ENCODE data around the gene ABTB2.

The ABTB2 gene

GRCh38 chr11:34364102-34364501 is 6.3 kb upstream of the ABTB2 start:
- no peak for DNase-seq (ENCODE audit: extremely low spot score)
- ChIA-PET CTCF (interaction anchor here (0.7 to 1.5 kb wide), 2 partner anchors 128 to 190 kb away, joined by 3 to 5 read pairs; no protein-coding TSS in a partner anchor), POLR2A (no interaction called here)
- no peak for TF ChIP-seq FOXK2 (IDR thresholded peaks at IDR 0.05)
- TF ChIP-seq CTBP1 (IDR thresholded peaks at IDR 0.05; ENCODE audit: borderline replicate concordance): no peak
- no peak for TF ChIP-seq FOXM1 (IDR thresholded peaks at IDR 0.05; ENCODE audit: borderline replicate concordance)
- TF ChIP-seq ELF4 (IDR thresholded peaks at IDR 0.05): no peak
- no peak for TF ChIP-seq FOXA1 (IDR thresholded peaks at IDR 0.05)
- TF ChIP-seq TARDBP (IDR thresholded peaks at IDR 0.05): no peak
- no peak for TF ChIP-seq L3MBTL2 (conservative IDR thresholded peaks at IDR 0.05)
- TF ChIP-seq ZNF384 (IDR thresholded peaks at IDR 0.05): no peak
- no peak for TF ChIP-seq HDGF (IDR thresholded peaks at IDR 0.05; ENCODE audit: borderline replicate concordance)
- TF ChIP-seq SUZ12 (IDR thresholded peaks at IDR 0.05): no peak
- TF ChIP-seq NFRKB (IDR thresholded peaks at IDR 0.05): no peak
- no peak for TF ChIP-seq PKNOX1 (IDR thresholded peaks at IDR 0.05)
- TF ChIP-seq SP1 (IDR thresholded peaks at IDR 0.05): no peak
- no peak for TF ChIP-seq LEF1 (IDR thresholded peaks at IDR 0.05; ENCODE audit: borderline replicate concordance)

GRCh38 chr11:34363363-34364084 is 5.7 kb upstream of the ABTB2 start:
- POLR2A ChIA-PET: no interaction called here
- no peak for DNase-seq (ENCODE audit: extremely low spot score)
- CTCF ChIA-PET: interaction anchor here (0.7 to 1.5 kb wide), 2 partner anchors 129 to 189 kb away, joined by 3 to 5 read pairs (median 4); no protein-coding TSS in a partner anchor
- TF ChIP-seq L3MBTL2 (conservative IDR thresholded peaks at IDR 0.05): no peak
- no peak for TF ChIP-seq FOXA1 (IDR thresholded peaks at IDR 0.05)
- TF ChIP-seq LEF1 (IDR thresholded peaks at IDR 0.05; ENCODE audit: borderline replicate concordance): no peak
- TF ChIP-seq SUZ12 (IDR thresholded peaks at IDR 0.05): no peak
- no peak for TF ChIP-seq FOXM1 (IDR thresholded peaks at IDR 0.05; ENCODE audit: borderline replicate concordance)
- TF ChIP-seq HDGF (IDR thresholded peaks at IDR 0.05; ENCODE audit: borderline replicate concordance): no peak
- no peak for TF ChIP-seq CTBP1 (IDR thresholded peaks at IDR 0.05; ENCODE audit: borderline replicate concordance)
- TF ChIP-seq FOXK2 (IDR thresholded peaks at IDR 0.05): no peak
- no peak for TF ChIP-seq ZNF384 (IDR thresholded peaks at IDR 0.05)
- no peak for TF ChIP-seq ELF4 (IDR thresholded peaks at IDR 0.05)
- no peak for TF ChIP-seq SP1 (IDR thresholded peaks at IDR 0.05)
- no peak for TF ChIP-seq PKNOX1 (IDR thresholded peaks at IDR 0.05)
- TF ChIP-seq BHLHE40 (IDR thresholded peaks at IDR 0.05; ENCODE audit: borderline replicate concordance): no peak
- no peak for TF ChIP-seq NFRKB (IDR thresholded peaks at IDR 0.05)
- no peak for TF ChIP-seq TARDBP (IDR thresholded peaks at IDR 0.05)

GRCh38 chr11:34360046-34360445 is 2.2 kb upstream of the ABTB2 start:
- no peak for DNase-seq (ENCODE audit: extremely low spot score)
- ChIA-PET CTCF (no interaction called here), POLR2A (no interaction called here)
- no peak for TF ChIP-seq TARDBP (IDR thresholded peaks at IDR 0.05)
- TF ChIP-seq CTBP1 (IDR thresholded peaks at IDR 0.05; ENCODE audit: borderline replicate concordance): no peak
- TF ChIP-seq ZNF384 (IDR thresholded peaks at IDR 0.05): no peak
- TF ChIP-seq FOXK2 (IDR thresholded peaks at IDR 0.05): no peak
- TF ChIP-seq SUZ12 (IDR thresholded peaks at IDR 0.05): no peak
- no peak for TF ChIP-seq BHLHE40 (IDR thresholded peaks at IDR 0.05; ENCODE audit: borderline replicate concordance)
- no peak for TF ChIP-seq LEF1 (IDR thresholded peaks at IDR 0.05; ENCODE audit: borderline replicate concordance)
- no peak for TF ChIP-seq PKNOX1 (IDR thresholded peaks at IDR 0.05)
- no peak for TF ChIP-seq HDGF (IDR thresholded peaks at IDR 0.05; ENCODE audit: borderline replicate concordance)
- no peak for TF ChIP-seq ARNT (IDR thresholded peaks at IDR 0.05)
- TF ChIP-seq NFRKB (IDR thresholded peaks at IDR 0.05): no peak
- TF ChIP-seq ELF4 (IDR thresholded peaks at IDR 0.05): no peak
- no peak for TF ChIP-seq SP1 (IDR thresholded peaks at IDR 0.05)
- no peak for TF ChIP-seq L3MBTL2 (conservative IDR thresholded peaks at IDR 0.05)
- no peak for TF ChIP-seq FOXA1 (IDR thresholded peaks at IDR 0.05)
- no peak for TF ChIP-seq FOXM1 (IDR thresholded peaks at IDR 0.05; ENCODE audit: borderline replicate concordance)

- TF ChIP-seq NFRKB (IDR thresholded peaks at IDR 0.05) (no peak), SUZ12 (IDR thresholded peaks at IDR 0.05) (no peak), ARNT (IDR thresholded peaks at IDR 0.05) (no peak), CTBP1 (IDR thresholded peaks at IDR 0.05; ENCODE audit: borderline replicate concordance) (no peak), LEF1 (IDR thresholded peaks at IDR 0.05; ENCODE audit: borderline replicate concordance) (no peak), ZNF384 (IDR thresholded peaks at IDR 0.05) (no peak), HDGF (IDR thresholded peaks at IDR 0.05; ENCODE audit: borderline replicate concordance) (no peak), FOXA1 (IDR thresholded peaks at IDR 0.05) (no peak), TARDBP (IDR thresholded peaks at IDR 0.05) (no peak)
- ChIA-PET POLR2A (no interaction called here), CTCF (no interaction called here)
- DNase-seq (ENCODE audit: extremely low spot score): no peak
These were observed 1.7 kb upstream of the ABTB2 start for GRCh38 chr11:34359548-34359891.

GRCh38 chr11:34358728-34359547 is 1.1 kb upstream of the ABTB2 start:
- no peak for TF ChIP-seq LEF1 (IDR thresholded peaks at IDR 0.05; ENCODE audit: borderline replicate concordance)
- TF ChIP-seq FOXA1 (IDR thresholded peaks at IDR 0.05): no peak
- TF ChIP-seq CTBP1 (IDR thresholded peaks at IDR 0.05; ENCODE audit: borderline replicate concordance): no peak
- no peak for TF ChIP-seq SP1 (IDR thresholded peaks at IDR 0.05)
- no peak for TF ChIP-seq HDGF (IDR thresholded peaks at IDR 0.05; ENCODE audit: borderline replicate concordance)
- no peak for TF ChIP-seq ARNT (IDR thresholded peaks at IDR 0.05)
- peak; percentile 63; the same call in 1 of the 2 replicates for TF ChIP-seq TARDBP (IDR thresholded peaks at IDR 0.05)
- TF ChIP-seq L3MBTL2 (conservative IDR thresholded peaks at IDR 0.05): peak; percentile 64
- TF ChIP-seq BHLHE40 (IDR thresholded peaks at IDR 0.05; ENCODE audit: borderline replicate concordance): no peak
- no peak for TF ChIP-seq SUZ12 (IDR thresholded peaks at IDR 0.05)
- no peak for TF ChIP-seq ELF4 (IDR thresholded peaks at IDR 0.05)
- TF ChIP-seq ZNF384 (IDR thresholded peaks at IDR 0.05): no peak
- TF ChIP-seq NFRKB (IDR thresholded peaks at IDR 0.05): no peak
- TF ChIP-seq FOXK2 (IDR thresholded peaks at IDR 0.05): no peak
- peak; percentile 40; the same call in 1 of the 2 replicates for TF ChIP-seq PKNOX1 (IDR thresholded peaks at IDR 0.05)
- TF ChIP-seq FOXM1 (IDR thresholded peaks at IDR 0.05; ENCODE audit: borderline replicate concordance): no peak
- ChIA-PET CTCF (interaction anchor here (0.5 to 3.9 kb wide), 3 partner anchors 16 to 551 kb away, joined by 3 to 26 read pairs (median 5); no protein-coding TSS in a partner anchor), POLR2A (interaction anchor here (3.2 kb wide), 1 partner anchor 185 kb away, joined by 14 read pairs; no protein-coding TSS in a partner anchor)
- DNase-seq (ENCODE audit: extremely low spot score): peak; percentile 54

All from HEK293T (cell line).